ENCODE measurements around the gene DEFB128. TPM values are rescaled to one million over a fixed set of nuclear protein-coding genes. Genes with fewer than 3 reads are reported as not detected.

Gene DEFB128
- polyA plus RNA-seq, 1 of the 3 experiments (the other 2 are of a cell fraction): not detected

DNA sequence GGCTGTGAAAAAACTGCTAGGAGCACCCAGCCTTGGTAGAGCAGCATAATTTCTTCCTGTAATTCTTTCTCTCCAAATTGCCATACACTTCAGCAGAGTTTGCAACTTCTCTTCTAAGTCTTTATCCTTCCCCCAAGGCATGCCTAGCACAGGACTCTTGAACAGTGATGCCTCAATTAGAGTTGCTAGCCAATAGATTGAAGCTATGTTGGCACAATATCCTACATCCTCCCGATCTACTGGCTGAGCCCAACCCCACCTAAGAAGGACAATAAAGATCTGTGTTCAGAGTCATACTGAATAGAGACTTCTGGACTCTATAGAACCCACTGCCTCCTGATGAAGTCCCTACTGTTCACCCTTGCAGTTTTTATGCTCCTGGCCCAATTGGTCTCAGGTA lies 47.2 kb downstream of the DEFB128 start, which contains the start of gene DEFB126:
Gene DEFB126 (plus strand): TSS at position 301 of the 400 bp plus-strand sequence. CDS start 39 bp downstream, at position 340.
- Histone ChIP-seq H3K4me1 (ENCODE audit: control insufficient read depth in 1 of 2, insufficient read depth in 2 of 2, low read depth in 1 of 2, low read length in 1 of 2) (no peaks in the 10 kb centered on the region; a peak in 1 of 4 replicates), H3K4me2 (no peak within 1 kb of the TSS), H3K79me2 (ENCODE audit: insufficient read depth) (no peaks in the 10 kb centered on the region), H3K4me3 (ENCODE audit: low read depth in 2 of 2, low read length in 1 of 2) (no peak within 1 kb of the TSS), H2AFZ (ENCODE audit: low read depth) (no peak within 1 kb of the TSS), H3K9ac (no peak within 1 kb of the TSS), H3F3A (replicated peaks; ENCODE audit: insufficient read depth) (no peaks in the 10 kb centered on the region), H3K36me3 (replicated peaks in 1 of 2; ENCODE audit: control insufficient read depth in 1 of 2, insufficient read depth in 2 of 2, low read length in 1 of 2) (no peaks in the 10 kb centered on the region), H4K20me1 (ENCODE audit: insufficient read depth) (no peaks in the 10 kb centered on the region), H3K9me2 (no peaks in the 10 kb centered on the region), H3K9me3 (no peaks in the 10 kb centered on the region), H3K27me3 (ENCODE audit: insufficient read depth) (peaks cover 15% of the 10 kb centered on the region; the same call in 1 of the 2 replicates), H3K27ac (ENCODE audit: low read depth in 2 of 2, low read length in 1 of 2) (no peak within 1 kb of the TSS)
- TF ChIP-seq, protein P1, sequence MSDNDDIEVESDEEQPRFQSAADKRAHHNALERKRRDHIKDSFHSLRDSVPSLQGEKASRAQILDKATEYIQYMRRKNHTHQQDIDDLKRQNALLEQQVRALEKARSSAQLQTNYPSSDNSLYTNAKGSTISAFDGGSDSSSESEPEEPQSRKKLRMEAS (IDR thresholded peaks at IDR 0.05; ENCODE audit: low read depth): no peak
- TF ChIP-seq CTCF (IDR thresholded peaks at IDR 0.05) (no peak), CHD2 (IDR thresholded peaks at IDR 0.05; ENCODE audit: low read length, partially characterized antibody) (no peak), GABPA (IDR thresholded peaks at IDR 0.05; ENCODE audit: low read depth) (no peak), FOXJ3 (CRISPR knock-in tag; IDR thresholded peaks at IDR 0.05) (no peak), ZBTB33 (IDR thresholded peaks at IDR 0.05; ENCODE audit: borderline replicate concordance, low read depth) (no peak), MEF2A (IDR thresholded peaks at IDR 0.05; ENCODE audit: borderline replicate concordance, low read depth) (no peak)
- TF ChIP-seq, protein P2, sequence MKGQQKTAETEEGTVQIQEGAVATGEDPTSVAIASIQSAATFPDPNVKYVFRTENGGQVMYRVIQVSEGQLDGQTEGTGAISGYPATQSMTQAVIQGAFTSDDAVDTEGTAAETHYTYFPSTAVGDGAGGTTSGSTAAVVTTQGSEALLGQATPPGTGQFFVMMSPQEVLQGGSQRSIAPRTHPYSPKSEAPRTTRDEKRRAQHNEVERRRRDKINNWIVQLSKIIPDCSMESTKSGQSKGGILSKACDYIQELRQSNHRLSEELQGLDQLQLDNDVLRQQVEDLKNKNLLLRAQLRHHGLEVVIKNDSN (IDR thresholded peaks at IDR 0.05; ENCODE audit: borderline replicate concordance, low read depth): no peak
- TF ChIP-seq, protein P3, sequence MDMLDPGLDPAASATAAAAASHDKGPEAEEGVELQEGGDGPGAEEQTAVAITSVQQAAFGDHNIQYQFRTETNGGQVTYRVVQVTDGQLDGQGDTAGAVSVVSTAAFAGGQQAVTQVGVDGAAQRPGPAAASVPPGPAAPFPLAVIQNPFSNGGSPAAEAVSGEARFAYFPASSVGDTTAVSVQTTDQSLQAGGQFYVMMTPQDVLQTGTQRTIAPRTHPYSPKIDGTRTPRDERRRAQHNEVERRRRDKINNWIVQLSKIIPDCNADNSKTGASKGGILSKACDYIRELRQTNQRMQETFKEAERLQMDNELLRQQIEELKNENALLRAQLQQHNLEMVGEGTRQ (IDR thresholded peaks at IDR 0.05; ENCODE audit: borderline replicate concordance, low read depth, low read length): no peak
- WGBS (ENCODE audit: low lambda C conversion rate): 0% methylated on average over 1 of the region's 1 CpG
- ChIA-PET POLR2A (no interaction called here), CTCF (no interaction called here)
- DNase-seq: no peak

Other genes with a start within 250 kb of the DEFB128 start
- not detected in 2 replicates for gene DEFB125, start 102.0 kb downstream of the DEFB128 start, polyA plus RNA-seq (2012; rRNA removed)
- not detected in 2 replicates for gene DEFB126, start 47.1 kb downstream of the DEFB128 start, polyA plus RNA-seq (2012; rRNA removed)
- gene DEFB127, start 32.3 kb downstream of the DEFB128 start, polyA plus RNA-seq (2012; rRNA removed): not detected in 2 replicates
- not detected in 2 replicates for gene DEFB129, start 37.5 kb upstream of the DEFB128 start, polyA plus RNA-seq (2012; rRNA removed)
- not detected in 2 replicates for gene DEFB132, start 68.0 kb upstream of the DEFB128 start, polyA plus RNA-seq (2012; rRNA removed)
- 16.6 and 19.4 TPM in 2 replicates for gene C20orf96, start 101.0 kb upstream of the DEFB128 start, polyA plus RNA-seq (2012; rRNA removed)
- gene ZCCHC3, start 107.9 kb upstream of the DEFB128 start, polyA plus RNA-seq (2012; rRNA removed): 9.0 and 9.5 TPM in 2 replicates
- 7.0 and 11.3 TPM in 2 replicates for gene SOX12, start 135.8 kb upstream of the DEFB128 start, polyA plus RNA-seq (2012; rRNA removed)
- 88.6 and 146 TPM in 2 replicates for gene NRSN2, start 157.4 kb upstream of the DEFB128 start, polyA plus RNA-seq (2012; rRNA removed)
- 13.2 and 16.6 TPM in 2 replicates for gene TRIB3, start 191.0 kb upstream of the DEFB128 start, polyA plus RNA-seq (2012; rRNA removed)
- 94.3 and 105 TPM in 2 replicates for gene RBCK1, start 218.6 kb upstream of the DEFB128 start, polyA plus RNA-seq (2012; rRNA removed)

All from SK-N-SH (cell line).